ENCODE data around the gene CAMK2N1.

Gene CAMK2N1

DNA sequence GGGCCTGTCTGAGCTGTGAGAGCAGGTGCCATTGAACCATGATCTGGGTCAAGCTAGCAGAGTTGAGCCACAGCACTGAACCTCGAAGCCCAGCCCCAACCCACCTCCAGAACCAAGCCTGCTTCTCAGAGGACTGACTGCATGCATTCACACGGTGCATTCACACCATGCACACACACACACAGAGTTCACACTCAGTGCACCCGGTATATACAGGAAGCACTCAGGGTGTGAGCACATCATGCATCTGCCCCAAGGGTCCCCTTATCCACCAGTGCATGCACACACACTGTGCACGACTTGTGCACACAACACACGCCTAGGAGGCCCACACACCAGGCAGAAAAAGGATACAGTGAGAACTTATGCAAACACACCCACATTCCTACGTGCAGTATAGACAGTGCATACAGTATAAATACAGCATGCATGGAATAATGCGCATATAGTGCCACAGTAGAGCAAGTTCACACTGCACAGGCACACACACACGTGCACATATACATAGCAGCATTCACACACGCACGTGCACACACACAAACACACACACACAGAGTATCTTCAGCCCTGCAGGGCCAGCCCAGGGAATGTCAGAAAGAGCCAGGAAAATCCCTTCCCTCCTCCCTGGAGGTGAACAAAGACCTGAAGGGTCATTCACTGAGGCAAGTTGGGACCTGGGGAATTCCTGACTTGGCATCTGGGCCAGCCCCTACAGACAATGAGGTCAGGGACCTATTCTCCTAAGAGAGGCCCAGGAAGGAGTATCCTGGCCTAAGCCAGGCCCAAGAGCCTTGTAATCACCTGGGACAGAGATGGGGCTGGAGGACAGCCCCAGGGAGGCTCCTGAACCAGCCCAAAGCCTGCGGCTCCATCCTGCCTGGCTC is 42.1 kb downstream of the CAMK2N1 start:
- no peak for DNase-seq (ENCODE audit: low read depth in 2 of 2)

DNA sequence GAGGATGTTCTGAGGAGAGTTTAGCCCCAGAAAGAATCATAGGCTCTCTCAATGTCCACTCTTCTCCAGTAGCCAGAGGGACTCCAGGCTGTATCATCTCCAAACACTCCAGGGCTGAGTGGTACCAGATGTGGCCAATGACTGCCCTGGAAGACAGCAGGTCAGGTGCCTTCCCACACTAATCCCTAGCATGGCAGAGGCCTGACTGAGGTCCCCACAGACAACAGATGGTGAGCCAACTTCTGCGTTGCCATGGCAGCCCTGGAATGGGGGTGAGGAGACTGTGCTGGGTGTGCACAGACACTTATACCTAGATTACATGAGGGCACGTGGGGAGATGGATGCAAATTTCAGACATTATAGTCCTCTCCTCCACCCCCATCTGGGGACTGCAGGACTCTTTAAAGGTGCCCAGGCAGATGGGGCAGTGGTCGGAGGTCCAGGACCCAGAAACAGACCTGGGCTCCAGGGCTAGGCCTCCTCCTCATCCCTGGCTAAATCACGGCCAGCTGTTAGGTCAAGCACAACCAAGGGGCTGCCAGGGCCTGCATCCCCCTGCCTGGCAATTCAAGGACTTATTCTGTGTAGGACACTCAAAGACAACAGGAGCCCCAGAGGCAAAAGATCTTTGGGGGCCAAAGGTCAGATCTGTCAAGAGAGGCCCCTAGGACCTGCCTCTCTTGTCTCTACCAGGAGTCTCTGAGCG is 42.9 kb downstream of the CAMK2N1 start:
- DNase-seq (ENCODE audit: low read depth in 2 of 2) = no peak

DNA sequence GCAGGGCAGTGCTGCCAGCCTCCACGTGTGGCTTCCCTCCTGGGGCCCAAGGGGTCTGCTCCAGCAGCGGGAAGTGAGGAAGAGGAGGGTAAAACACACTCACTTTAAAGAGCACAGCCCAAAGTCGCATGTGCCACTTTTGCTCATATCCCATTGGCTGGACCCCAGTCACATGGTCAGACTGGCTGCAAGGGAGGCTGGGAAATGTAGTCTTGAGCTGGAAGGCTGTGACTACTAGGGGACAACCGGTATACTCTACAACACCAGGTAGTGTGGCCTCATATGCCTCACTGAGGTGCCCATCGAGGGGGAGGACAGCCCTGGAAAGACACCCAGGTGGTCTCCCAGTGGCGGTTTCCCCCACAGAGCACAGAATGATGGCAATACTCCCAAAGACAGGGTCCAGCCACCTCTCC is 45.2 kb downstream of the CAMK2N1 start:
- no peak for DNase-seq (ENCODE audit: low read depth in 2 of 2)

DNA sequence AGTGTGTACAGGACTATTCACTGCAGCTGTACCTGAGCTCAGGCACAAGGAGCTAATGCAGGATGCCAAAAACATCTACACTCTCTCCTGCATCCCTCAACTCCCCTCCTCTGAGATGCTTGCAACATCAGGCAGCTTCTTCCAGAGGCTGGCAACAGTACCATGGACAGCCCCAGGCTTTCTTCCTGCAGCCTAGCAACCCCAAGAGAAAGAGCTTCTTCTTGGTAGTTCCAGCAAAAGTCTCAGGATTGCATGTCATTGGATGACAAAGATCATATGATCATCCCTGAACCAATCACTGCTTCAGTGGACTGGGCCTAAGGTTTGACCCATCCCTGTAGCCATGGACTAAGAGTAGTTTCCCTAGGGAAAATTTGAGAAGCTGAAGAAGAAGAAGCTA is 46.7 kb downstream of the CAMK2N1 start:
- no peak for DNase-seq (ENCODE audit: low read depth in 2 of 2)

DNA sequence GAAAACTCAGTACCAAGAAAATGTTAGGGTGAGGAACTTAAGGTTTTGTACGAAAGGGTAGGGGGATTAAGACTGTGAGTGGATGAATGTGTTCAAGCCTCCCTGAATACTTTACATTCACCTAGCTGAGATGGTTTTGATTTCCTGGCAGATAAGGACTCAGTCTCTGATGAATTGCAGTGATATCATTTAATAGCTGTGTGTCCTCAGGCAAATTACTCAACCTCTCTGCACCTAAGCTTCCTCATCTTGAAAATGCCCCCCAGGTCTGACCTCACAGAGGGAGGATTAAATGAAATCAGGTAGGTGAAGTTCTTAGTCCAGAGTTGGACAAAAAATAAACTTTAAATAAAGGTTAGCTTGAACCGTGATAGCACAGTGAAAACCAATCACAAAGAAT is 48.4 kb downstream of the CAMK2N1 start:
- DNase-seq (ENCODE audit: low read depth in 2 of 2) = no peak

DNA sequence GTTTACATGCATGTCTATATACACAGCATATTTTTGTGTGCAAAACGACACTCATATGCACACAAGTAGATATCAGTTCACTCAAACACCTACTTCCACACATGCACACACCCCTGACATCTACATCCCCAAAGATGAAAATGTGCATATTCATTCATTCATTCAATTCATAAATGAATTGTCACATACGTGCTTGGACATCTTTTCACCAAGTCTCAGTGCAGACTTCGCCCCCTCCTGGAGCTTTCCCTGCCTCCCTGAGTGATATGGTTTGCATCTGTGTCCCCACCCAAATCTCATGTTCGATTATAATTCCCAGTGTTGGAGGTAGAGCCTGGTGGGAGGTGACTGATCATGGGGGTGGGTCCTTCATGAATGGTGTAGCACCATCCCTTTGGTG is 53.1 kb downstream of the CAMK2N1 start:
- no peak for DNase-seq (ENCODE audit: low read depth in 2 of 2)

Data from fibroblast of skin of left biceps (primary cell).